Measurements from ENCODE around the gene AP2B1. TPM values are rescaled to one million over a fixed set of nuclear protein-coding genes. Genes with fewer than 3 reads are reported as not detected.

Gene AP2B1
- total RNA-seq, 1 experiment from 2014 or later: 217 TPM

DNA sequence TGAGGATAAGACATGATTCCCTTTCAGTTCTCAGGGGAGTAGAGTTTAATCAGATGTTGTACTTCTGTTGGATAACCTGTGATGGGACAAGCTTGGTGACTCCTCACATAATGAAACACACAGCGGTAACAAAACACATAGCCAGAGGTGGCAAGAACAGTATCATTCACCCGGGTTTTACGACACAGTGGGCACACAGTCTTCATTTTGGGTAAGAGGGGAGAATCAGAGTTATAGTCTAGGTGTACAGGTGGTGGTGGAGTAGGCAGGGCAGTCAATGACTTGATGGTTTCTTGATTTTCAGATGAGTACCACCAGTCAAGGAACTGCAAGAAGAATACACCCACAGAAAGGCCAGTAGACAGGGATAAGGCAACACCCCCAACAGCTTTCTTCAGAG lies 11.4 kb upstream of the AP2B1 start:
- H4K20me1 ChIP-seq (ENCODE audit: control insufficient read depth, insufficient read depth, insufficient read length): no peaks in the 10 kb centered on the region
- H3K4me2 ChIP-seq (ENCODE audit: insufficient read depth, insufficient read length, low read length): no peak overlapping the region
- no peaks in the 10 kb centered on the region for H3K79me1 ChIP-seq (ENCODE audit: insufficient read depth, low read depth, low read length, poor library complexity, severe bottlenecking)
- H3K27ac ChIP-seq (ENCODE audit: insufficient read length, low read depth, low read length): no peak overlapping the region
- no peaks in the 10 kb centered on the region for H3K9me3 ChIP-seq (ENCODE audit: control insufficient read depth, low read depth, low read length)
- H2BK5ac ChIP-seq (ENCODE audit: insufficient read length, low read length): no peak overlapping the region
- no peak overlapping the region for H2BK20ac ChIP-seq (ENCODE audit: low read depth, low read length, poor library complexity, severe bottlenecking)
- Mint-ChIP-seq H3K27ac (no peak overlapping the region), H3K9me3 (no peaks in the 10 kb centered on the region), H3K4me3 (no peak overlapping the region), H3K27me3 (ENCODE audit: low read depth) (no peaks in the 10 kb centered on the region; the same call in 1 of the 2 replicates), H3K36me3 (ENCODE audit: insufficient read depth in 1 of 3, low read depth in 3 of 3) (peaks cover 0 to 20% (median 4%) of the 10 kb centered on the region in 3 experiments; a peak in 3 of 7 replicates), H3K4me1 (peaks cover 9 to 10% of the 10 kb centered on the region in 2 experiments)
- H2BK15ac ChIP-seq (ENCODE audit: low read depth, low read length): no peak overlapping the region
- H3K18ac ChIP-seq (ENCODE audit: insufficient read length, low read depth, low read length): no peak overlapping the region
- H3K23ac ChIP-seq (ENCODE audit: insufficient read length, low read depth, low read length): no peak overlapping the region
- H3K56ac ChIP-seq (ENCODE audit: insufficient read length, low read depth, low read length): no peak overlapping the region
- no peak overlapping the region for H2AK5ac ChIP-seq (ENCODE audit: insufficient read length, low read length)
- no peak overlapping the region for H3T11ph ChIP-seq (ENCODE audit: low read length)
- H3K27me3 ChIP-seq (ENCODE audit: insufficient read depth, low read length): no peaks in the 10 kb centered on the region
- no peak overlapping the region for H2BK12ac ChIP-seq (ENCODE audit: insufficient read length, low read depth, low read length)
- H3K23me2 ChIP-seq (ENCODE audit: insufficient read length, low read depth, low read length, poor library complexity, severe bottlenecking): peaks cover 8% of the 10 kb centered on the region
- no peaks in the 10 kb centered on the region; the same call in 1 of the 2 replicates for H3K79me2 ChIP-seq (ENCODE audit: insufficient read depth, low read length)
- no peak for DNase-seq
- H4K8ac ChIP-seq (replicated peaks; ENCODE audit: insufficient read length, low read depth, low read length): no peak overlapping the region
- no peak overlapping the region for H2BK120ac ChIP-seq (ENCODE audit: low read depth, low read length, poor library complexity, severe bottlenecking)
- H3K4me1 ChIP-seq (ENCODE audit: insufficient read depth, low read length): no peaks in the 10 kb centered on the region
- no peak overlapping the region for H3K9ac ChIP-seq (ENCODE audit: extremely low read depth, insufficient read length, low read length)
- H3K14ac ChIP-seq (ENCODE audit: insufficient read depth, low read length): no peak overlapping the region
- H3K4ac ChIP-seq (ENCODE audit: low read depth, low read length): no peak overlapping the region
- H4K91ac ChIP-seq (ENCODE audit: insufficient read length, low read depth, low read length): no peak overlapping the region
- no CpG with 5 or more reads among the region's 3 CpGs for WGBS (ENCODE audit: extremely low coverage, insufficient read length, low lambda C conversion rate)
- no peak overlapping the region for H4K5ac ChIP-seq (ENCODE audit: insufficient read length, low read depth, low read length)
- TF ChIP-seq, protein P1, sequence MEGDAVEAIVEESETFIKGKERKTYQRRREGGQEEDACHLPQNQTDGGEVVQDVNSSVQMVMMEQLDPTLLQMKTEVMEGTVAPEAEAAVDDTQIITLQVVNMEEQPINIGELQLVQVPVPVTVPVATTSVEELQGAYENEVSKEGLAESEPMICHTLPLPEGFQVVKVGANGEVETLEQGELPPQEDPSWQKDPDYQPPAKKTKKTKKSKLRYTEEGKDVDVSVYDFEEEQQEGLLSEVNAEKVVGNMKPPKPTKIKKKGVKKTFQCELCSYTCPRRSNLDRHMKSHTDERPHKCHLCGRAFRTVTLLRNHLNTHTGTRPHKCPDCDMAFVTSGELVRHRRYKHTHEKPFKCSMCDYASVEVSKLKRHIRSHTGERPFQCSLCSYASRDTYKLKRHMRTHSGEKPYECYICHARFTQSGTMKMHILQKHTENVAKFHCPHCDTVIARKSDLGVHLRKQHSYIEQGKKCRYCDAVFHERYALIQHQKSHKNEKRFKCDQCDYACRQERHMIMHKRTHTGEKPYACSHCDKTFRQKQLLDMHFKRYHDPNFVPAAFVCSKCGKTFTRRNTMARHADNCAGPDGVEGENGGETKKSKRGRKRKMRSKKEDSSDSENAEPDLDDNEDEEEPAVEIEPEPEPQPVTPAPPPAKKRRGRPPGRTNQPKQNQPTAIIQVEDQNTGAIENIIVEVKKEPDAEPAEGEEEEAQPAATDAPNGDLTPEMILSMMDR (conservative IDR thresholded peaks at IDR 0.05): no peak
- no peak overlapping the region for H2AFZ ChIP-seq (ENCODE audit: low read length)

Measured in H9 (cell line).